Testis (tissue), 3 donors: Measurements from ENCODE around the gene NLRC4. TPM values are rescaled to one million over a fixed set of nuclear protein-coding genes. Genes with fewer than 3 reads are reported as not detected.
"Not testable (repeated sequence)": the region's sequence is repeated elsewhere in the genome, so short reads cannot be mapped to it uniquely, and the experiment has no call there.

Experiments used
- DNase-seq: peaks from one replicate; pipeline ENCODE4 v3.0.0-alpha.2; 2019
- H3K27ac ChIP-seq, 2 donors: fragments of 200-600 bp; sonication (generic); one replicate each; pipeline ENCODE4 v1.5.1; 2019
- H3K27me3 ChIP-seq: fragments of 200-600 bp; sonication (generic); one replicate; pipeline ENCODE4 v1.5.1; 2019
- H3K36me3 ChIP-seq: fragments of 200-600 bp; sonication (generic); one replicate; pipeline ENCODE4 v1.5.1; 2017; ENCODE audit warnings: low read depth; ENCODE audit errors: missing control alignments
- H3K4me1 ChIP-seq: fragments of 200-600 bp; sonication (generic); one replicate; pipeline ENCODE4 v1.5.1; 2019
- H3K4me3 ChIP-seq, 2 donors: fragments of 200-600 bp; sonication (generic); one replicate each; pipeline ENCODE4 v1.5.1; 2017 to 2019
- H3K9me3 ChIP-seq: fragments of 200-600 bp; sonication (generic); one replicate; pipeline ENCODE4 v1.5.1; 2017
- CTCF ChIP-seq, 3 experiments: fragments of 450-650 bp in 2 of 3; fragments of 200-600 bp in 1 of 3; sonication (generic) in 1 of 3; IDR thresholded peaks; one replicate each; pipeline ENCODE4 v1.5.1; 2016 to 2019; ENCODE audit warnings: antibody characterized with exemption in 3 of 3, mild to moderate bottlenecking in 2 of 3, moderate library complexity in 1 of 3
- POLR2A ChIP-seq: fragments of 450-650 bp; IDR thresholded peaks from one replicate; pipeline ENCODE4 v1.6.1; 2017; ENCODE audit warnings: antibody characterized with exemption, mild to moderate bottlenecking, moderate library complexity
- whole genome bisulfite sequencing, 2 donors: methylation state at CpG; one replicate each; pipeline ENCODE4 v1.1.5; 2018; 5-methylcytosine and 5-hydroxymethylcytosine counted together
- intact Hi-C: fragments of 100-400 bp; cut with DNase I; formaldehyde crosslinking; loops from one replicate; pipeline ENCODE4 v1.15.1; 2023; ENCODE audit warnings: low total_unique reads
- polyA plus RNA-seq: library from polyadenylated mRNA; stranded (reverse); fragments of 350-450 nt; fragmentation: Illumina TruSeq; extraction: RNeasy Lipid Tissue Mini Kit (QIAGEN cat#74804); gene quantifications from one replicate; pipeline ENCODE4 v1.2.3, GENCODE V29; 2014; ENCODE audit warnings: low read depth, low replicate concordance; ENCODE audit not compliant: insufficient read depth
- total RNA-seq, 2 donors: library from RNA; depleted of rRNA; stranded (reverse); fragments of >200 nt; gene quantifications; one replicate each; pipeline ENCODE4 v1.2.3, GENCODE V29; 2016

The NLRC4 gene
- total and polyA plus RNA-seq, 3 donors from 2014 or later = 0.43 to 0.70 (median 0.63) TPM

DNA sequence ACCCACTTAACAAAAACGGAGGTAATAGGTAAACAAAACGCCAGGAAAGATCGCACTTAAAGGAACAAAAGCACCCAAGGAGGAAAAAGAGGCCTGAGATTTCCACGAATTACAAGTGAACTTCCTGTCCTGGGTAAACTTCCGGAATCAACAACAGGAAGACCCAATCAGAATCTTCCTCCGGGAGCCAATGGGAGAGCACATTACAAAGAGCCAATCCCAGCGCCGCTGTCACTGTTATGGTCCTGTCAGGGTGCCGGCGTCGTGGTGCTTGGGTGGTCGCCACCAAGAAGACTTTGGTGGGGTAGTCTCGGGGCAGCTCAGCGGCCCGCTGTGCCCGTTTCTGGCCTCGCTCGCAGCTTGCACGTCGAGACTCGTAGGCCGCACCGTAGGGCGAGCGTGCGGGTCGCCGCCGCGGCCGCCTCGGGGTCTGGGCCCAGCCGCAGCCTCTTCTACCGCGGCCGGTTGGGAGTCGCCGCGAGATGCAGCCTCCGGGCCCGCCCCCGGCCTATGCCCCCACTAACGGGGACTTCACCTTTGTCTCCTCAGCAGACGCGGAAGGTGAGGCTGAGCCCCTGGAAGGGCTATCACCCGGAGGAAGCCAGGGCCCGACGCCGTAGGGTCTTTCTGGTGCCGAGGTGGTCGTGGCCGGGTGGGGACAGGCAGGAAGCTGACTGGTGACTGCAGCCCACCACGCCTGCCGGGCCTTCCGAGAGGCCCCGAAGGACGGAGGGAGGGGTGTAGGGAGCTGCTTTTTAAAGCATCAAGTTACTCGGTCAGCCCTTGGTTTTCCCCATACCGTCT lies 13.2 kb upstream of the NLRC4 start, which contains the start of gene YIPF4:
YIPF4 (plus strand) TSS at position 231 of the 804 bp plus-strand sequence; CDS start at position 483, 252 bp downstream.
- intact Hi-C loops = no loop called here
- no peak for TF ChIP-seq POLR2A
- no peak for TF ChIP-seq CTCF (IDR thresholded peaks at IDR 0.05)

GRCh38 chr2:32277363-32277673 lies 12.6 kb upstream of the NLRC4 start:
- Histone ChIP-seq H3K4me3 (peak overlapping the region; percentile 93 to 100), H3K36me3 (no peaks in the 10 kb centered on the region), H3K27ac (peak overlapping the region; percentile 79 to 89), H3K27me3 (no peaks in the 10 kb centered on the region), H3K9me3 (no peaks in the 10 kb centered on the region), H3K4me1 (peaks cover 6% of the 10 kb centered on the region)
- TF ChIP-seq POLR2A (no peak), CTCF (IDR thresholded peaks at IDR 0.05) (no peak)
- intact Hi-C loops = no loop called here
- no peak for DNase-seq
- 40 to 46% methylated on average over 5 of the region's 5 CpGs for WGBS, 2 donors

More for the DNA sequence above, 13.2 kb upstream of the NLRC4 start, which contains the start of gene YIPF4:
- Histone ChIP-seq H3K27ac (peak within 1 kb of the TSS; percentile 79 to 89), H3K4me1 (peaks cover 6% of the 10 kb centered on the region), H3K36me3 (no peaks in the 10 kb centered on the region), H3K9me3 (no peaks in the 10 kb centered on the region), H3K27me3 (no peaks in the 10 kb centered on the region), H3K4me3 (peak within 1 kb of the TSS; percentile 93 to 100)
- peak; percentile 96 for DNase-seq
- 0 to 1% methylated on average over 21 to 35 of the region's 59 CpGs for WGBS, 2 donors

DNA sequence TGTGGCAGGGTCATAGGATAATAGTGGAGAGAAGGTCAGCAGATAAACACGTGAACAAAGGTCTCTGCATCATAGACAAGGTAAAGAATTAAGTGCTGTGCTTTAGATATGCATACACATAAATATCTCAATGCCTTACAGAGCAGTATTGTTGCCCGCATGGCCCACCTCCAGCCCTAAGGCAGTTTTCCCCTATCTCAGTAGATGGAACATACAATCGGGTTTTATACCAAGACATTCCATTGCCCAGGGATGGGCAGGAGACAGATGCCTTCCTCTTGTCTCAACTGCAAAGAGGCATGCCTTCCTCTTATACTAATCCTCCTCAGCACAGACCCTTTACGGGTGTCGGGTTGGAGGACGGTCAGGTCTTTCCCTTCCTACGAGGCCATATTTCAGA lies 11.1 kb upstream of the NLRC4 start:
- H3K27ac ChIP-seq, intact Hi-C loops, H3K36me3 ChIP-seq, H3K9me3 ChIP-seq, H3K27me3 ChIP-seq, DNase-seq, H3K4me1 ChIP-seq, H3K4me3 ChIP-seq: not testable (repeated sequence)
- 86 to 90% methylated on average over 7 of the region's 7 CpGs for WGBS, 2 donors

- Histone ChIP-seq H3K36me3 (no peaks in the 10 kb centered on the region), H3K4me1 (peaks cover 4% of the 10 kb centered on the region), H3K9me3 (no peaks in the 10 kb centered on the region), H3K27me3 (no peaks in the 10 kb centered on the region), H3K27ac (no peak overlapping the region), H3K4me3 (no peak overlapping the region)
- TF ChIP-seq POLR2A (no peak), CTCF (IDR thresholded peaks at IDR 0.05) (no peak)
- 73 to 79% methylated on average over 2 of the region's 2 CpGs for WGBS, 2 donors
- intact Hi-C loops = no loop called here
- no peak for DNase-seq
Measured at GRCh38 chr2:32274289-32274688, 9.6 kb upstream of the NLRC4 start.

GRCh38 chr2:32272279-32272678 lies 7.6 kb upstream of the NLRC4 start:
- Histone ChIP-seq H3K4me1 (peaks cover 2% of the 10 kb centered on the region), H3K27me3 (no peaks in the 10 kb centered on the region), H3K27ac (no peak overlapping the region), H3K4me3 (no peak overlapping the region), H3K36me3 (no peaks in the 10 kb centered on the region), H3K9me3 (no peaks in the 10 kb centered on the region)
- WGBS, 2 donors = 59 to 61% methylated on average over 3 of the region's 3 CpGs
- TF ChIP-seq CTCF (IDR thresholded peaks at IDR 0.05) = no peak
- no peak for TF ChIP-seq POLR2A
- no peak for DNase-seq
- intact Hi-C loops = no loop called here
